NCI-H2081 treated with DMSO at 0.1 percent for 48 hours (cell line): ENCODE data around the gene SIDT2.
A peak's percentile ranks its signal among the peaks of the same experiment; 100 is the strongest.
"Not testable (repeated sequence)": the region's sequence is repeated elsewhere in the genome, so short reads cannot be mapped to it uniquely, and the experiment has no call there.

Source experiments
- DNase-seq: peaks from one replicate; lab custom pipeline; 2025; lab: John Stamatoyannopoulos, UW

SIDT2 gene

GRCh38 chr11:117178210-117179034, at the start of gene SIDT2:
Gene SIDT2, plus strand, starts transcription at chr11:117178743. Its CDS starts 521 bp downstream, at chr11:117179264.
- DNase-seq = peak; percentile 31

- not testable (repeated sequence) for DNase-seq
Observed at GRCh38 chr11:117130396-117130795, 48.1 kb upstream of the SIDT2 start.

- DNase-seq = no peak
Observed at GRCh38 chr11:117130879-117131278, 47.7 kb upstream of the SIDT2 start.

GRCh38 chr11:117134431-117134830, 44.1 kb upstream of the SIDT2 start:
- no peak for DNase-seq

- DNase-seq = not testable (repeated sequence)
Observed at GRCh38 chr11:117134979-117135378, 43.6 kb upstream of the SIDT2 start.

- DNase-seq = not testable (repeated sequence)
Observed at GRCh38 chr11:117137223-117138086, 41.1 kb upstream of the SIDT2 start.

GRCh38 chr11:117143390-117143789, 35.2 kb upstream of the SIDT2 start:
- no peak for DNase-seq

- DNase-seq = peak; percentile 68
Observed at GRCh38 chr11:117143871-117144476, 34.6 kb upstream of the SIDT2 start, which contains the start of gene PAFAH1B2. Gene PAFAH1B2, plus strand, starts transcription at chr11:117144287. Its CDS starts 8,161 bp downstream, at chr11:117152448.

GRCh38 chr11:117144477-117145392, 33.8 kb upstream of the SIDT2 start:
- DNase-seq = no peak

- no peak for DNase-seq
Observed at GRCh38 chr11:117145393-117145761, 33.2 kb upstream of the SIDT2 start.

GRCh38 chr11:117146521-117146920, 32.0 kb upstream of the SIDT2 start:
- DNase-seq = no peak

GRCh38 chr11:117152066-117152465, 26.5 kb upstream of the SIDT2 start:
- DNase-seq = no peak

- no peak for DNase-seq
Observed at GRCh38 chr11:117154468-117154867, 24.1 kb upstream of the SIDT2 start.

- DNase-seq = no peak
Observed at GRCh38 chr11:117157507-117157906, 21.0 kb upstream of the SIDT2 start.

- no peak for DNase-seq
Observed at GRCh38 chr11:117159892-117160291, 18.7 kb upstream of the SIDT2 start.

- no peak for DNase-seq
Observed at GRCh38 chr11:117160826-117161225, 17.7 kb upstream of the SIDT2 start.

GRCh38 chr11:117166491-117166890, 12.1 kb upstream of the SIDT2 start:
- DNase-seq = no peak

GRCh38 chr11:117169736-117170135, 8.8 kb upstream of the SIDT2 start:
- no peak for DNase-seq

GRCh38 chr11:117170210-117170609, 8.3 kb upstream of the SIDT2 start:
- no peak for DNase-seq

- DNase-seq = no peak
Observed at GRCh38 chr11:117171007-117171403, 7.5 kb upstream of the SIDT2 start.

GRCh38 chr11:117171404-117172061, 7.0 kb upstream of the SIDT2 start:
- DNase-seq = no peak
